Measurements from ENCODE around the gene CLASP2. TPM values are rescaled to one million over a fixed set of nuclear protein-coding genes. Genes with fewer than 3 reads are reported as not detected.
"Not testable (repeated sequence)": the region's sequence is repeated elsewhere in the genome, so short reads cannot be mapped to it uniquely, and the experiment has no call there.

CLASP2 gene
- 10 to 100 TPM; 34.8 to 47.8 TPM for total RNA-seq

GRCh38 chr3:33717866-33718594, at the start of gene CLASP2:
TSS of gene CLASP2 (minus strand) at chr3:33718254. CDS start at chr3:33718002, 252 bp downstream.
- peak within 1 kb of the TSS; percentile 94 to 100 (median 98) for H3K27ac ChIP-seq
- peak; percentile 71 to 76 (median 74) for TF ChIP-seq POLR2A (IDR thresholded peaks at IDR 0.05)
- TF ChIP-seq, protein P1, sequence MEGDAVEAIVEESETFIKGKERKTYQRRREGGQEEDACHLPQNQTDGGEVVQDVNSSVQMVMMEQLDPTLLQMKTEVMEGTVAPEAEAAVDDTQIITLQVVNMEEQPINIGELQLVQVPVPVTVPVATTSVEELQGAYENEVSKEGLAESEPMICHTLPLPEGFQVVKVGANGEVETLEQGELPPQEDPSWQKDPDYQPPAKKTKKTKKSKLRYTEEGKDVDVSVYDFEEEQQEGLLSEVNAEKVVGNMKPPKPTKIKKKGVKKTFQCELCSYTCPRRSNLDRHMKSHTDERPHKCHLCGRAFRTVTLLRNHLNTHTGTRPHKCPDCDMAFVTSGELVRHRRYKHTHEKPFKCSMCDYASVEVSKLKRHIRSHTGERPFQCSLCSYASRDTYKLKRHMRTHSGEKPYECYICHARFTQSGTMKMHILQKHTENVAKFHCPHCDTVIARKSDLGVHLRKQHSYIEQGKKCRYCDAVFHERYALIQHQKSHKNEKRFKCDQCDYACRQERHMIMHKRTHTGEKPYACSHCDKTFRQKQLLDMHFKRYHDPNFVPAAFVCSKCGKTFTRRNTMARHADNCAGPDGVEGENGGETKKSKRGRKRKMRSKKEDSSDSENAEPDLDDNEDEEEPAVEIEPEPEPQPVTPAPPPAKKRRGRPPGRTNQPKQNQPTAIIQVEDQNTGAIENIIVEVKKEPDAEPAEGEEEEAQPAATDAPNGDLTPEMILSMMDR (IDR thresholded peaks at IDR 0.05), result peak in 4 of 7 experiments; percentile 8 to 31 (median 22)
- ATAC-seq (peak; percentile 93), DNase-seq (peak; percentile 86 to 87 (median 86))
- peaks cover 11% of the 10 kb centered on the region for H3K4me1 ChIP-seq
- no peaks in the 10 kb centered on the region for H3K27me3 ChIP-seq
- peak within 1 kb of the TSS; percentile 78 to 83 for H3K4me3 ChIP-seq
- no peaks in the 10 kb centered on the region for H3K36me3 ChIP-seq (replicated peaks in 1 of 2; ENCODE audit: insufficient read depth in 1 of 2, low read depth in 2 of 2)
- intact Hi-C loops (cut with DNase I), result no loop called here
- WGBS, 2 donors, result 0 to 1% methylated on average over 5 to 57 of the region's 68 CpGs
- H3K9me3 ChIP-seq, result no peaks in the 10 kb centered on the region

DNA sequence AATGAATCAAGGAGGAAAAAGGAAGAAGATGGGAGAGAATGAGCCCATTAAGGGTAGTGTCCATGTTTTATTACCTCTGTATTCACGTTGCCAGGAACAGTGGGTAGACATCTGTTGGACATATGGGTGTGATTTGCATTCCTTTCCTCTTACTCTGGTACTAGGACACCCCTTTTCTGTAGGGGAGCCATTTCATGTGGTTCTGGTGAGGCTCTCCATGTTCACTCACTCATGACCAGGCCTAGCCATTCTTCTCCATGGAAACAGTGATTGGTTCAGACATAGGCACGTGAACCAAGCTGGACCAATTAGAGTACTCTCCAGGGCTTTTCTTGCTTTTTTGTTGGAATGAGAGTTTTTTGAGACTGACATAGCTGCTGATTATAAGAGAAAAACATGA, 40.8 kb upstream of the CLASP2 start:
- Histone ChIP-seq H3K27ac (no peak overlapping the region), H3K4me3 (no peak overlapping the region), H3K27me3 (no peaks in the 10 kb centered on the region), H3K36me3 (replicated peaks in 1 of 2; ENCODE audit: insufficient read depth in 1 of 2, low read depth in 2 of 2) (no peaks in the 10 kb centered on the region), H3K4me1 (no peaks in the 10 kb centered on the region), H3K9me3 (peaks cover 0 to 7% (median 0%) of the 10 kb centered on the region in 3 donors)
- 77 to 79% methylated on average over 2 of the region's 2 CpGs for WGBS, 2 donors
- DNase-seq, result no peak
- ATAC-seq, result no peak
- no peak for TF ChIP-seq POLR2A (IDR thresholded peaks at IDR 0.05)
- TF ChIP-seq, protein P1 (IDR thresholded peaks at IDR 0.05), result no peak
- intact Hi-C loops (cut with DNase I), result no loop called here

DNA sequence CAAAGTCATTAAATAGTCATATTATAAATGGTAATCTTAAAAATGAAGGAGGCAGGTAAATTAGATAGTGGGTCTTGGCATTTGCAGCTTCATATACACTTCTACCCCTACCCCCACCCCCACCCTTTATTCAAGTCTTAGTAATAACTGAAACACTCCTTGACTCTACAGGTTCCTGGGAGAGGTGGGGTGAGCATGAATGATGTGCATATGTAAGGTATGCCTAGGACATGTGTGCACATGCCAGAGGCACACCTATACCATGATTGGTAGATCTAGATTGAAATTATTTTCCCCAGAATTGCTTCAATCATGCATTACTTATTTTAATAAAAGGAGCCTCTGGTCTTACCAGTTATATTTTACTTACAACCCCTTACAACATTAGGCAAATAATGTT, 40.2 kb upstream of the CLASP2 start:
- no peaks in the 10 kb centered on the region for H3K27me3 ChIP-seq

GRCh38 chr3:33754391-33754790, 36.3 kb upstream of the CLASP2 start:
- DNase-seq; H3K4me3 ChIP-seq; intact Hi-C loops (cut with DNase I); H3K27ac ChIP-seq; H3K27me3 ChIP-seq; H3K36me3 ChIP-seq (replicated peaks in 1 of 2; ENCODE audit: insufficient read depth in 1 of 2, low read depth in 2 of 2); ATAC-seq; H3K4me1 ChIP-seq; H3K9me3 ChIP-seq: not testable (repeated sequence)
- 76 to 87% methylated on average over 1 of the region's 1 CpG for WGBS, 2 donors

More for the DNA sequence above, 40.2 kb upstream of the CLASP2 start:
- no peak for ATAC-seq
- DNase-seq, result no peak
- no peaks in the 10 kb centered on the region for H3K4me1 ChIP-seq
- TF ChIP-seq, protein P1 (IDR thresholded peaks at IDR 0.05), result no peak
- TF ChIP-seq POLR2A (IDR thresholded peaks at IDR 0.05), result no peak
- no peaks in the 10 kb centered on the region for H3K36me3 ChIP-seq (replicated peaks in 1 of 2; ENCODE audit: insufficient read depth in 1 of 2, low read depth in 2 of 2)
- H3K27ac ChIP-seq, result no peak overlapping the region
- peaks cover 0 to 7% (median 0%) of the 10 kb centered on the region in 3 donors for H3K9me3 ChIP-seq
- no peak overlapping the region for H3K4me3 ChIP-seq
- intact Hi-C loops (cut with DNase I), result no loop called here

DNA sequence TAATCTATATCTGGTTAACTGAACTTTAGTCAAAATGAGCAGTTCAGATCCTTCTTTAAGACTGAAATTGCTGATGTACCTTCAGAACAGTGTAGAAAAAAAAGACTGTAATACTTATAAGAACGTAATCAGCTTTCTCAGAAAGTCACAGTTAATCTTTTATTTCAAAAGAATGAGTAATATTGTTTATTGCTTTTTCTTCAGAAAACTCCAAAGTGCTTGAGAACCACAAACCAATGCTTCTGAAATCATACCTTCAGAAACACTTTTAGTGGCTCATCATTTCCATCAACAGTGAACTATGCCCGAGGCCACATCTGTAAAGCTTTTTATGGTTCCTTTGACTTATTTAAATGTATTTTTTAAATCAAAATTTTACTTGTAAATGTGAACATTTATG, 33.3 kb upstream of the CLASP2 start:
- WGBS, 2 donors, result 57 to 90% methylated on average over 2 of the region's 2 CpGs
- no peaks in the 10 kb centered on the region for H3K4me1 ChIP-seq
- TF ChIP-seq POLR2A (IDR thresholded peaks at IDR 0.05), result no peak
- TF ChIP-seq, protein P1 (IDR thresholded peaks at IDR 0.05), result no peak
- no peak overlapping the region for H3K27ac ChIP-seq
- H3K4me3 ChIP-seq, result no peak overlapping the region
- H3K9me3 ChIP-seq, result peaks cover 0 to 7% (median 0%) of the 10 kb centered on the region in 3 donors
- ATAC-seq (no peak), DNase-seq (no peak)
- no peaks in the 10 kb centered on the region for H3K36me3 ChIP-seq (replicated peaks in 1 of 2; ENCODE audit: insufficient read depth in 1 of 2, low read depth in 2 of 2)
- intact Hi-C loops (cut with DNase I), result no loop called here
- no peaks in the 10 kb centered on the region for H3K27me3 ChIP-seq

All from body of pancreas (tissue), 4 donors.